H1 (cell line): ENCODE results near the gene RGS7BP. TPM values are rescaled to one million over a fixed set of nuclear protein-coding genes. Genes with fewer than 3 reads are reported as not detected.

ENCODE experiments used
- CTCF ChIA-PET: fragments of 300-600 bp; sonication (Branson Sonifier 250); formaldehyde crosslinking; loops from one replicate; lab custom pipeline; 2021; ENCODE audit not compliant: partially characterized antibody; lab: Charles Lee
- POLR2A ChIA-PET: fragments of 300-600 bp; sonication (Branson Sonifier 250); formaldehyde crosslinking; loops from one replicate; lab custom pipeline; 2021; ENCODE audit warnings: inconsistent platforms; ENCODE audit not compliant: partially characterized antibody; lab: Charles Lee
- DNase-seq, 2 experiments: peaks; one replicate each; pipeline versions ENCODE4 v3.0.0 to v3.0.0-alpha.2; 2010 to 2022; ENCODE audit warnings: low spot score in 2 of 2, low read depth in 1 of 2, mixed read lengths in 1 of 2
- FAIRE-seq: peaks from 2 replicates; lab custom pipeline; 2011; peaks lifted over from hg19 to GRCh38; lab: Jason Lieb, UNC
- H2AFZ ChIP-seq: 2 replicates; pipeline ENCODE4 v1.8.1; 2012; ENCODE audit warnings: low read length, inconsistent platforms
- H2AK5ac ChIP-seq: 2 replicates; pipeline ENCODE4 v1.6.1; 2013; ENCODE audit warnings: low read depth, low read length
- H2BK120ac ChIP-seq: replicated peaks from 2 replicates; pipeline ENCODE3; 2013; ENCODE audit warnings: low read depth, low read length, inconsistent platforms
- H2BK12ac ChIP-seq: 2 replicates; pipeline ENCODE4 v1.6.1; 2013; ENCODE audit warnings: low read depth, low read length
- H2BK15ac ChIP-seq: 2 replicates; pipeline ENCODE4 v1.6.1; 2013; ENCODE audit warnings: low read length
- H2BK20ac ChIP-seq: 2 replicates; pipeline ENCODE4 v1.6.1; 2013; ENCODE audit warnings: low read length
- H2BK5ac ChIP-seq: 2 replicates; pipeline ENCODE4 v1.6.1; 2013; ENCODE audit warnings: low read depth, low read length
- H3K14ac ChIP-seq: 2 replicates; pipeline ENCODE4 v1.6.1; 2013; ENCODE audit warnings: inconsistent platforms; ENCODE audit not compliant: insufficient read length
- H3K18ac ChIP-seq: 2 replicates; pipeline ENCODE4 v1.6.1; 2013; ENCODE audit warnings: low read length; ENCODE audit errors: extremely low read depth
- H3K23ac ChIP-seq: 2 replicates; pipeline ENCODE4 v1.6.1; 2013; ENCODE audit warnings: inconsistent platforms; ENCODE audit not compliant: insufficient read length
- H3K23me2 ChIP-seq: 2 replicates; pipeline ENCODE4 v1.6.1; 2013; ENCODE audit warnings: low read depth, low read length
- H3K27ac ChIP-seq: 2 replicates; pipeline ENCODE4 v1.6.1; 2011; ENCODE audit warnings: low read depth, low read length, inconsistent platforms
- H3K27me3 ChIP-seq, 4 experiments: replicated peaks in 1 of 4; 1 replicate in 1 of 4; 2 replicates in 3 of 4; pipeline versions ENCODE4 v1.6.1 to v1.8.1; 2011 to 2013; ENCODE audit warnings: low read length in 3 of 4, mild to moderate bottlenecking in 3 of 4, inconsistent platforms in 2 of 4, mixed read lengths in 2 of 4, moderate library complexity in 1 of 4; ENCODE audit not compliant: control insufficient read depth in 3 of 4, insufficient read depth in 3 of 4; ENCODE audit errors: extremely low read depth in 1 of 4
- H3K36me3 ChIP-seq, 4 experiments: 2 replicates each; pipeline versions ENCODE4 v1.6.1 to v1.8.1; 2011 to 2013; ENCODE audit warnings: mild to moderate bottlenecking in 4 of 4, low read length in 3 of 4, moderate library complexity in 2 of 4, control low read depth in 1 of 4, inconsistent platforms in 1 of 4; ENCODE audit not compliant: insufficient read depth in 4 of 4, control insufficient read depth in 2 of 4
- H3K4ac ChIP-seq: replicated peaks from 2 replicates; pipeline ENCODE3; 2013; ENCODE audit warnings: low read length, low read depth, mixed read lengths, inconsistent platforms; ENCODE audit not compliant: insufficient read length
- H3K4me1 ChIP-seq, 4 experiments: replicated peaks in 1 of 4; 1 replicate in 1 of 4; 2 replicates in 3 of 4; pipeline versions ENCODE4 v1.6.1 to v1.8.1; 2011 to 2013; ENCODE audit warnings: low read length in 3 of 4, inconsistent platforms in 2 of 4, mixed read lengths in 1 of 4; ENCODE audit not compliant: insufficient read depth in 4 of 4, control insufficient read depth in 3 of 4
- H3K4me2 ChIP-seq, 2 experiments: 2 replicates each; pipeline versions ENCODE4 v1.6.1 to v1.8.1; 2011 to 2013; ENCODE audit warnings: low read depth in 2 of 2, low read length in 2 of 2, control low read depth in 1 of 2, inconsistent platforms in 1 of 2, mild to moderate bottlenecking in 1 of 2; ENCODE audit not compliant: insufficient read depth in 1 of 2
- H3K4me3 ChIP-seq, 4 experiments: fragments of 200-600, 300-600 bp in 1 of 4; sonication (generic), shearing (Covaris generic), sonication (Bioruptor Twin) in 1 of 4; 2 replicates each; pipeline versions ENCODE4 v1.5.1 to v1.8.1; 2011 to 2016; ENCODE audit warnings: low read length in 4 of 4, low read depth in 3 of 4, control low read depth in 2 of 4, inconsistent platforms in 2 of 4, mild to moderate bottlenecking in 2 of 4, mixed read lengths in 1 of 4, moderate library complexity in 1 of 4; ENCODE audit not compliant: insufficient read depth in 2 of 4; ENCODE audit errors: extremely low read depth in 1 of 4
- H3K56ac ChIP-seq: replicated peaks from 2 replicates; pipeline ENCODE3; 2013; ENCODE audit warnings: low read depth, mild to moderate bottlenecking, mixed read lengths, low read length, inconsistent platforms; ENCODE audit not compliant: insufficient read length
- H3K79me1 ChIP-seq: 2 replicates; pipeline ENCODE4 v1.6.1; 2013; ENCODE audit warnings: low read depth, low read length, control low read depth
- H3K79me2 ChIP-seq, 2 experiments: 2 replicates each; pipeline versions ENCODE4 v1.6.1 to v1.8.1; 2012 to 2013; ENCODE audit warnings: low read length in 2 of 2, mild to moderate bottlenecking in 2 of 2, inconsistent platforms in 1 of 2; ENCODE audit not compliant: insufficient read depth in 2 of 2, control insufficient read depth in 1 of 2
- H3K9ac ChIP-seq, 4 experiments: replicated peaks in 1 of 4; 1 replicate in 1 of 4; 2 replicates in 3 of 4; pipeline versions ENCODE4 v1.6.1 to v1.8.1; 2011 to 2013; ENCODE audit warnings: low read depth in 3 of 4, low read length in 3 of 4, control low read depth in 2 of 4, mild to moderate bottlenecking in 2 of 4, moderate library complexity in 2 of 4, inconsistent platforms in 1 of 4; ENCODE audit errors: extremely low read depth in 1 of 4
- H3K9me3 ChIP-seq, 2 experiments: 2 replicates each; pipeline versions ENCODE4 v1.6.1 to v1.8.1; 2012 to 2013; ENCODE audit warnings: mild to moderate bottlenecking in 2 of 2, moderate library complexity in 2 of 2, control low read depth in 1 of 2, inconsistent platforms in 1 of 2, low read depth in 1 of 2, low read length in 1 of 2, mixed read lengths in 1 of 2; ENCODE audit not compliant: insufficient read depth in 2 of 2
- H4K20me1 ChIP-seq, 2 experiments: replicated peaks in 1 of 2; 2 replicates each; pipeline versions ENCODE3 to v1.8.1; 2011 to 2013; ENCODE audit warnings: inconsistent platforms in 2 of 2, low read length in 2 of 2, mild to moderate bottlenecking in 1 of 2; ENCODE audit not compliant: insufficient read depth in 2 of 2, control insufficient read depth in 1 of 2
- H4K5ac ChIP-seq: 2 replicates; pipeline ENCODE4 v1.6.1; 2013; ENCODE audit warnings: low read length, low read depth, mixed read lengths, inconsistent platforms; ENCODE audit not compliant: insufficient read length
- H4K8ac ChIP-seq: 2 replicates; pipeline ENCODE4 v1.8.0; 2013; ENCODE audit warnings: mild to moderate bottlenecking, moderate library complexity, low read length, inconsistent platforms; ENCODE audit not compliant: insufficient read depth; ENCODE audit errors: extremely low read depth
- H4K91ac ChIP-seq: replicated peaks from 2 replicates; pipeline ENCODE3; 2013; ENCODE audit warnings: low read length, mixed read lengths, inconsistent platforms; ENCODE audit not compliant: insufficient read length
- BCL11A ChIP-seq, 2 experiments: IDR thresholded peaks; one replicate each; pipeline ENCODE4 v1.6.1; 2011; ENCODE audit warnings: low read depth in 2 of 2, low read length in 2 of 2, mild to moderate bottlenecking in 2 of 2
- CTCF ChIP-seq, 3 experiments: IDR thresholded peaks; 1 replicate in 2 of 3; 2 replicates in 1 of 3; pipeline versions ENCODE4 v1.5.1 to v1.6.1; 2011; ENCODE audit warnings: low read length in 3 of 3, mild to moderate bottlenecking in 3 of 3, inconsistent platforms in 2 of 3, low read depth in 1 of 3, moderate library complexity in 1 of 3; ENCODE audit not compliant: insufficient read depth in 1 of 3; ENCODE audit errors: control extremely low read depth in 1 of 3
- GABPA ChIP-seq: IDR thresholded peaks from 2 replicates; pipeline ENCODE4 v1.6.1; 2011; ENCODE audit warnings: mild to moderate bottlenecking, low read length, moderate library complexity, borderline replicate concordance; ENCODE audit not compliant: insufficient read depth
- JUND ChIP-seq: IDR thresholded peaks from 2 replicates; pipeline ENCODE4 v1.6.1; 2011; ENCODE audit warnings: mild to moderate bottlenecking, improper control_type of control experiment, low read length
- KDM1A ChIP-seq: fragments of 200-600, 300-600 bp; sonication (generic); IDR thresholded peaks from 2 replicates; pipeline ENCODE4 v1.7.1; 2016; ENCODE audit warnings: mild to moderate bottlenecking, low read length, borderline replicate concordance
- KDM5A ChIP-seq: fragments of 200-600 bp; IDR thresholded peaks from 2 replicates; pipeline ENCODE4 v1.7.1; 2012; ENCODE audit warnings: mild to moderate bottlenecking, low read length, inconsistent platforms, mixed read lengths
- MAFK ChIP-seq: IDR thresholded peaks from 2 replicates; pipeline ENCODE4 v1.6.1; 2012; ENCODE audit warnings: low read depth, mild to moderate bottlenecking, improper control_type of control experiment, low read length
- NRF1 ChIP-seq: IDR thresholded peaks from 2 replicates; pipeline ENCODE4 v1.6.1; 2011; ENCODE audit warnings: mild to moderate bottlenecking, low read depth, low read length, improper control_type of control experiment
- POU5F1 ChIP-seq: IDR thresholded peaks from 2 replicates; pipeline ENCODE4 v1.6.1; 2011; ENCODE audit warnings: low read depth, mild to moderate bottlenecking, low read length, moderate library complexity
- SP2 ChIP-seq: IDR thresholded peaks from 2 replicates; pipeline ENCODE4 v1.6.1; 2012; ENCODE audit warnings: mild to moderate bottlenecking, low read length, inconsistent platforms
- WGBS, 2 experiments: shearing (Covaris generic) in 1 of 2; methylation state at CpG; one replicate each; pipeline versions ENCODE4 v1.1.6 to v1.1.7; 2013 to 2015; ENCODE audit warnings: low lambda C conversion rate in 2 of 2, mixed read lengths in 2 of 2, inconsistent platforms in 1 of 2, low coverage in 1 of 2, missing lambda C conversion rate in 1 of 2; ENCODE audit not compliant: insufficient replicate concordance in 2 of 2, insufficient coverage in 1 of 2, insufficient read length in 1 of 2; ENCODE audit errors: extremely low coverage in 1 of 2, missing lambda C conversion rate in 1 of 2; 5-methylcytosine and 5-hydroxymethylcytosine counted together
- polyA plus RNA-seq, 7 experiments: library from polyadenylated mRNA; depleted of rRNA in 3 of 7; stranded (reverse) in 5 of 7; unstranded in 2 of 7; fragments of >200 nt in 5 of 7; fragments of 200-250 nt in 2 of 7; gene quantifications; 1 replicate in 5 of 7; 2 replicates in 1 of 7; 4 replicates in 1 of 7; pipeline versions ENCODE4 v1.2.1 to v1.2.3, GENCODE V29; 2011 to 2013; ENCODE audit warnings: missing spikeins in 2 of 7, mixed read lengths in 2 of 7
- total RNA-seq: library from RNA; stranded (reverse); fragmentation: NEBNext Ultra II Directional; extraction: Animal tissue kit (Norgen Biotek cat#: 25700); gene quantifications from 2 replicates; pipeline ENCODE4 v1.2.1, GENCODE V29; 2021

RGS7BP gene
- total and polyA plus RNA-seq, 2 of the 8 experiments (the other 6 are each of a cell fraction or from before 2014, with no cell fraction given) = 0.65 to 2.3 TPM

GRCh38 chr5:64595031-64595855, 89.4 kb downstream of the RGS7BP start:
- FAIRE-seq (peak; percentile 36), DNase-seq (no peak)
- H2BK12ac ChIP-seq = no peak overlapping the region
- H3K18ac ChIP-seq = no peak overlapping the region
- 75% methylated on average over 2 of the region's 2 CpGs; no CpG with 5 or more reads in 1 of the 2 experiments for WGBS, 2 experiments
- H2BK120ac ChIP-seq = no peak overlapping the region
- H4K91ac ChIP-seq = no peak overlapping the region
- H4K8ac ChIP-seq = no peak overlapping the region
- no peak overlapping the region for H2BK20ac ChIP-seq
- peaks cover 0 to 12% (median 2%) of the 10 kb centered on the region in 4 experiments; a peak in 4 of 7 replicates for H3K4me1 ChIP-seq
- H3K27me3 ChIP-seq = no peaks in the 10 kb centered on the region
- no peak overlapping the region for H3K4me2 ChIP-seq
- H3K23me2 ChIP-seq = no peaks in the 10 kb centered on the region
- no peaks in the 10 kb centered on the region for H3K36me3 ChIP-seq
- no peak overlapping the region for H3K56ac ChIP-seq
- H3K9ac ChIP-seq = no peak overlapping the region
- CTCF ChIA-PET = interaction anchor here (0.6 to 10.0 kb wide), 44 partner anchors 10 to 517 kb away, joined by 3 to 105 read pairs (median 4); no protein-coding TSS in a partner anchor
- H3K14ac ChIP-seq = no peak overlapping the region
- no peak overlapping the region for H3K23ac ChIP-seq
- no peak overlapping the region for H2AK5ac ChIP-seq
- H3K4ac ChIP-seq = no peak overlapping the region
- no peak overlapping the region for H3K4me3 ChIP-seq
- POLR2A ChIA-PET = no interaction called here
- no peaks in the 10 kb centered on the region for H3K79me2 ChIP-seq
- no peaks in the 10 kb centered on the region for H3K79me1 ChIP-seq
- no peak overlapping the region for H2BK5ac ChIP-seq
- H2BK15ac ChIP-seq = no peak overlapping the region
- no peaks in the 10 kb centered on the region for H3K9me3 ChIP-seq
- no peak overlapping the region for H3K27ac ChIP-seq
- H2AFZ ChIP-seq = peak overlapping the region; percentile 29; the same call in 1 of the 2 replicates
- no peak overlapping the region for H4K5ac ChIP-seq
- no peaks in the 10 kb centered on the region for H4K20me1 ChIP-seq
- no peak for TF ChIP-seq NRF1
- no peak for TF ChIP-seq JUND
- no peak for TF ChIP-seq MAFK
- TF ChIP-seq KDM1A = no peak
- no peak for TF ChIP-seq SP2
- TF ChIP-seq POU5F1 = no peak
- TF ChIP-seq GABPA = no peak
- no peak for TF ChIP-seq KDM5A
- TF ChIP-seq CTCF (IDR thresholded peaks at IDR 0.05; ENCODE audit: control extremely low read depth in 1 of 3, insufficient read depth in 1 of 3, low read depth in 1 of 3, low read length in 3 of 3) = peak; percentile 42 to 98 (median 61)
- TF ChIP-seq BCL11A (IDR thresholded peaks at IDR 0.05; ENCODE audit: low read depth in 2 of 2, low read length in 2 of 2) = no peak
